ENCODE results near the gene PIKFYVE.

GRCh38 chr2:208256192-208256782 lies 9.8 kb upstream of the PIKFYVE start:
- TF ChIP-seq POLR2A (IDR thresholded peaks at IDR 0.05; ENCODE audit: low read length) (no peak), GATA1 (IDR thresholded peaks at IDR 0.05; ENCODE audit: low read depth, low read length) (no peak)
